Panc1 (cell line): Measurements from ENCODE around the gene SEMA3B. TPM values are rescaled to one million over a fixed set of nuclear protein-coding genes. Genes with fewer than 3 reads are reported as not detected.

Source experiments
- ATAC-seq: fragments of 200-7000 bp; cut with Tn5 transposase; 2 replicates; pipeline ENCODE4 v1.9.1; 2020; ENCODE audit warnings: mild to moderate bottlenecking, moderate library complexity
- BruUV-seq: library from RNA; stranded (reverse); fragments of 400-500 nt; replicated peaks from 2 replicates; lab custom pipeline; 2021; lab: Mats Ljungman, UMichigan
- CTCF ChIA-PET: fragments of 300-600 bp; sonication (Branson Sonifier 250); formaldehyde crosslinking; loops from one replicate; lab custom pipeline; 2022; ENCODE audit warnings: antibody characterized with exemption; lab: Charles Lee
- POLR2A ChIA-PET: fragments of 300-600 bp; sonication (Branson Sonifier 250); formaldehyde crosslinking; loops from one replicate; lab custom pipeline; 2022; ENCODE audit warnings: antibody characterized with exemption; lab: Charles Lee
- DNase-seq: peaks from one replicate; pipeline ENCODE4 v3.0.0-alpha.2; 2010; ENCODE audit warnings: low read depth, low spot score
- H3K27ac ChIP-seq: 2 replicates; pipeline ENCODE4 v1.5.1; 2011; ENCODE audit warnings: mild to moderate bottlenecking, low read length, inconsistent platforms
- H3K27me3 ChIP-seq: fragments of 200-500 bp; sonication (Bioruptor generic); 2 replicates; pipeline ENCODE4 v1.6.0; 2014; ENCODE audit warnings: low read length, inconsistent platforms; ENCODE audit not compliant: control insufficient read depth, insufficient read depth
- H3K36me3 ChIP-seq: fragments of 200-500 bp; sonication (Bioruptor generic); 2 replicates; pipeline ENCODE4 v1.5.1; 2014; ENCODE audit warnings: inconsistent platforms, mild to moderate bottlenecking, low read length, moderate library complexity; ENCODE audit not compliant: control insufficient read depth, insufficient read depth
- H3K4me1 ChIP-seq: 2 replicates; pipeline ENCODE4 v1.5.1; 2011; ENCODE audit warnings: inconsistent platforms, mild to moderate bottlenecking, low read length, moderate library complexity; ENCODE audit not compliant: control insufficient read depth, insufficient read depth
- H3K4me3 ChIP-seq, 2 experiments: 2 replicates each; pipeline ENCODE4 v1.5.1; 2011 to 2012; ENCODE audit warnings: low read depth in 2 of 2, low read length in 2 of 2, mild to moderate bottlenecking in 2 of 2, inconsistent platforms in 1 of 2, moderate library complexity in 1 of 2
- H3K9me3 ChIP-seq: fragments of 200-500 bp; sonication (Bioruptor generic); 2 replicates; pipeline ENCODE4 v1.5.1; 2014; ENCODE audit warnings: low read depth, mild to moderate bottlenecking, inconsistent platforms, low read length, moderate library complexity; ENCODE audit not compliant: control insufficient read depth, insufficient read depth
- CTCF ChIP-seq: fragments of 450-650 bp; IDR thresholded peaks from 2 replicates; pipeline ENCODE4 v1.5.1; 2017; ENCODE audit warnings: mild to moderate bottlenecking
- POLR2AphosphoS5 ChIP-seq: IDR thresholded peaks from 2 replicates; pipeline ENCODE4 v1.6.1; 2012; ENCODE audit warnings: mild to moderate bottlenecking, low read depth, low read length, moderate library complexity
- REST ChIP-seq, 2 experiments: IDR thresholded peaks; 2 replicates each; pipeline ENCODE4 v1.6.1; 2011 to 2012; ENCODE audit warnings: low read depth in 2 of 2, control low read depth in 1 of 2, low read length in 1 of 2, mild to moderate bottlenecking in 1 of 2, moderate library complexity in 1 of 2; ENCODE audit not compliant: insufficient read depth in 1 of 2
- SIN3A ChIP-seq: IDR thresholded peaks from 2 replicates; pipeline ENCODE4 v1.6.1; 2012; ENCODE audit warnings: low read depth, mild to moderate bottlenecking, low read length, moderate library complexity, borderline replicate concordance; ENCODE audit not compliant: insufficient read depth
- TCF7L2 ChIP-seq: IDR thresholded peaks from 2 replicates; pipeline ENCODE4 v1.6.1; 2011; ENCODE audit warnings: mild to moderate bottlenecking, low read depth, low read length, inconsistent platforms
- in situ Hi-C: cut with HindIII; loops from 2 replicates; pipeline ENCODE4 v1.10.0; 2016; ENCODE audit warnings: low sequenced_read_pairs, low pct_unique_long_range_greater_than_20kb
- intact Hi-C: fragments of 100-400 bp; cut with micrococcal nuclease; formaldehyde crosslinking; loops from one replicate; pipeline ENCODE4 v1.10.0; 2022; ENCODE audit not compliant: unreplicated experiment
- total RNA-seq: library from RNA; stranded (reverse); gene quantifications from one replicate; pipeline ENCODE4 v1.2.1, GENCODE V29; 2021; ENCODE audit not compliant: unreplicated experiment

The SEMA3B gene
- total RNA-seq, 1 experiment from 2014 or later = 1.4 TPM

- no peak overlapping the region for H3K27ac ChIP-seq
- ATAC-seq (no peak), DNase-seq (no peak)
- no peaks in the 10 kb centered on the region for H3K36me3 ChIP-seq
- no TSS peak for BruUV-seq
- no peaks in the 10 kb centered on the region for H3K27me3 ChIP-seq
- H3K9me3 ChIP-seq = no peaks in the 10 kb centered on the region
- POLR2A ChIA-PET = no interaction called here
- H3K4me1 ChIP-seq = no peaks in the 10 kb centered on the region; the same call in 1 of the 2 replicates
- H3K4me3 ChIP-seq = no peak overlapping the region
- in situ Hi-C loops (no loop called here), intact Hi-C loops (no loop called here)
- TF ChIP-seq POLR2AphosphoS5 (no peak), REST (IDR thresholded peaks at IDR 0.05; ENCODE audit: insufficient read depth in 1 of 2, low read depth in 2 of 2, low read length in 1 of 2) (no peak), TCF7L2 (no peak), CTCF (no peak), SIN3A (no peak)
- CTCF ChIA-PET = no interaction called here
Measured at GRCh38 chr3:50278123-50278879, 9.4 kb downstream of the SEMA3B start.

GRCh38 chr3:50278880-50279224 is 9.9 kb downstream of the SEMA3B start, which contains the start of gene LSMEM2:
Gene LSMEM2 (plus strand): TSS chr3:50279087. CDS start chr3:50279114, 27 bp downstream.
- ChIA-PET CTCF (no interaction called here), POLR2A (no interaction called here)
- DNase-seq (no peak), ATAC-seq (no peak)
- no peaks in the 10 kb centered on the region for H3K36me3 ChIP-seq
- BruUV-seq = no TSS peak
- in situ Hi-C loops (no loop called here), intact Hi-C loops (no loop called here)
- H3K4me3 ChIP-seq = no peak within 1 kb of the TSS
- H3K4me1 ChIP-seq = no peaks in the 10 kb centered on the region; the same call in 1 of the 2 replicates
- no peaks in the 10 kb centered on the region for H3K9me3 ChIP-seq
- H3K27ac ChIP-seq = no peak within 1 kb of the TSS
- H3K27me3 ChIP-seq = no peaks in the 10 kb centered on the region
- TF ChIP-seq POLR2AphosphoS5 (no peak), REST (IDR thresholded peaks at IDR 0.05; ENCODE audit: insufficient read depth in 1 of 2, low read depth in 2 of 2, low read length in 1 of 2) (no peak), CTCF (no peak), SIN3A (no peak), TCF7L2 (no peak)
